NT2/D1 (cell line): Measurements from ENCODE around the gene FLOT1.
"Not testable (repeated sequence)": the region's sequence is repeated elsewhere in the genome, so short reads cannot be mapped to it uniquely, and the experiment has no call there.

Experiments used
- DNase-seq: peaks from one replicate; pipeline ENCODE4 v3.0.0-alpha.2; 2011; ENCODE audit warnings: low read depth, low spot score
- H3K27me3 ChIP-seq: 2 replicates; pipeline ENCODE4 v1.6.0; 2011; ENCODE audit warnings: mild to moderate bottlenecking; ENCODE audit not compliant: insufficient read length, insufficient read depth
- H3K36me3 ChIP-seq: 2 replicates; pipeline ENCODE4 v1.6.1; 2011; ENCODE audit warnings: mild to moderate bottlenecking, low read length, mixed read lengths; ENCODE audit not compliant: insufficient read depth, insufficient read length
- H3K4me1 ChIP-seq: 2 replicates; pipeline ENCODE4 v1.5.1; 2011; ENCODE audit not compliant: insufficient read depth, insufficient read length
- H3K4me3 ChIP-seq: 2 replicates; pipeline ENCODE4 v1.5.1; 2011; ENCODE audit warnings: low read depth; ENCODE audit not compliant: insufficient read length
- H3K9ac ChIP-seq: 2 replicates; pipeline ENCODE4 v1.6.0; 2011; ENCODE audit warnings: low read depth; ENCODE audit not compliant: insufficient read length
- H3K9me3 ChIP-seq: 2 replicates; pipeline ENCODE4 v1.5.1; 2011; ENCODE audit warnings: mild to moderate bottlenecking, low read length; ENCODE audit not compliant: insufficient read depth
- SUZ12 ChIP-seq: IDR thresholded peaks from 2 replicates; pipeline ENCODE4 v1.6.1; 2011; ENCODE audit not compliant: insufficient read length, insufficient read depth; ENCODE audit errors: extremely low read depth
- YY1 ChIP-seq: IDR thresholded peaks from 2 replicates; pipeline ENCODE4 v1.6.1; 2011; ENCODE audit not compliant: insufficient read length, insufficient read depth
- ZNF274 ChIP-seq: IDR thresholded peaks from 2 replicates; pipeline ENCODE4 v1.6.1; 2011; ENCODE audit warnings: mild to moderate bottlenecking, low read depth, low read length

Gene FLOT1

DNA sequence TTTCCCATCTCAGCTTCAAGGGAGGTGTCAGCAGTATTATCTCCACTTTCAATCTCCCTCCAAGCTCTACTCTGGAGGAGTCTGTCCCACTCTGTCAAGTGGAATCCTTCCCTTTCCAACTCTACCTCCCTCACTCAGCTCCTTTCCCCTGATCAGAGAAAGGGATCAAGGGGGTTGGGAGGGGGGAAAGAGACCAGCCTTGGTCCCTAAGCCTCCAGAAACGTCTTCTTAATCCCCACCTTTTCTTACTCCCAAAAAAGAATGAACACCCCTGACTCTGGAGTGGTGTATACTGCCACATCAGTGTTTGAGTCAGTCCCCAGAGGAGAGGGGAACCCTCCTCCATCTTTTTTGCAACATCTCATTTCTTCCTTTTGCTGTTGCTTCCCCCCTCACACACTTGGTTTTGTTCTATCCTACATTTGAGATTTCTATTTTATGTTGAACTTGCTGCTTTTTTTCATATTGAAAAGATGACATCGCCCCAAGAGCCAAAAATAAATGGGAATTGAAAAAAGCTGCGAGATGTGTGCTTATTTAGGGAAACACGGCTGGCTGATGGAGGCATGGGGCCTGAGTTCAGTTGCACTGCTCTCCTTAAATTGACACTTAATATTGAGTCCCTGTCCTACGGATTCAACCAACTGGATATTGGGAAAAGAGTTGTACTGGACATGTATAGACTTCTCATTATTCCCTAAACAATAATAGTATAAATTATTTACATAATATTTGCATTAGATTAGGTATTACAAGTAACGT, 17.4 kb downstream of the FLOT1 start:
- H3K36me3 ChIP-seq: peaks cover 72% of the 10 kb centered on the region
- H3K4me1 ChIP-seq: peaks cover 5% of the 10 kb centered on the region
- H3K4me3 ChIP-seq: no peak overlapping the region
- H3K9me3 ChIP-seq: no peaks in the 10 kb centered on the region
- no peak overlapping the region for H3K9ac ChIP-seq
- H3K27me3 ChIP-seq: no peaks in the 10 kb centered on the region
- TF ChIP-seq SUZ12 (no peak), ZNF274 (no peak), YY1 (no peak)
- DNase-seq: no peak

DNA sequence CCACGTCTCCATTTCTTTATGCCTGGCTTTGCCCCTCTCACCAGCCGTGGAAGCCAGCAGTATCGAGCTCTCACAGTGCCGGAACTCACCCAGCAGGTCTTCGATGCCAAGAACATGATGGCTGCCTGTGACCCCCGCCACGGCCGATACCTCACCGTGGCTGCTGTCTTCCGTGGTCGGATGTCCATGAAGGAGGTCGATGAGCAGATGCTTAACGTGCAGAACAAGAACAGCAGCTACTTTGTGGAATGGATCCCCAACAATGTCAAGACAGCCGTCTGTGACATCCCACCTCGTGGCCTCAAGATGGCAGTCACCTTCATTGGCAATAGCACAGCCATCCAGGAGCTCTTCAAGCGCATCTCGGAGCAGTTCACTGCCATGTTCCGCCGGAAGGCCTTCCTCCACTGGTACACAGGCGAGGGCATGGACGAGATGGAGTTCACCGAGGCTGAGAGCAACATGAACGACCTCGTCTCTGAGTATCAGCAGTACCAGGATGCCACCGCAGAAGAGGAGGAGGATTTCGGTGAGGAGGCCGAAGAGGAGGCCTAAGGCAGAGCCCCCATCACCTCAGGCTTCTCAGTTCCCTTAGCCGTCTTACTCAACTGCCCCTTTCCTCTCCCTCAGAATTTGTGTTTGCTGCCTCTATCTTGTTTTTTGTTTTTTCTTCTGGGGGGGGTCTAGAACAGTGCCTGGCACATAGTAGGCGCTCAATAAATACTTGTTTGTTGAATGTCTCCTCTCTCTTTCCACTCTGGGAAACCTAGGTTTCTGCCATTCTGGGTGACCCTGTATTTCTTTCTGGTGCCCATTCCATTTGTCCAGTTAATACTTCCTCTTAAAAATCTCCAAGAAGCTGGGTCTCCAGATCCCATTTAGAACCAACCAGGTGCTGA, 18.4 kb downstream of the FLOT1 start:
- not testable (repeated sequence) for H3K4me1 ChIP-seq, H3K27me3 ChIP-seq, H3K9me3 ChIP-seq, H3K9ac ChIP-seq, H3K4me3 ChIP-seq, DNase-seq
- H3K36me3 ChIP-seq: peaks cover 62% of the 10 kb centered on the region

DNA sequence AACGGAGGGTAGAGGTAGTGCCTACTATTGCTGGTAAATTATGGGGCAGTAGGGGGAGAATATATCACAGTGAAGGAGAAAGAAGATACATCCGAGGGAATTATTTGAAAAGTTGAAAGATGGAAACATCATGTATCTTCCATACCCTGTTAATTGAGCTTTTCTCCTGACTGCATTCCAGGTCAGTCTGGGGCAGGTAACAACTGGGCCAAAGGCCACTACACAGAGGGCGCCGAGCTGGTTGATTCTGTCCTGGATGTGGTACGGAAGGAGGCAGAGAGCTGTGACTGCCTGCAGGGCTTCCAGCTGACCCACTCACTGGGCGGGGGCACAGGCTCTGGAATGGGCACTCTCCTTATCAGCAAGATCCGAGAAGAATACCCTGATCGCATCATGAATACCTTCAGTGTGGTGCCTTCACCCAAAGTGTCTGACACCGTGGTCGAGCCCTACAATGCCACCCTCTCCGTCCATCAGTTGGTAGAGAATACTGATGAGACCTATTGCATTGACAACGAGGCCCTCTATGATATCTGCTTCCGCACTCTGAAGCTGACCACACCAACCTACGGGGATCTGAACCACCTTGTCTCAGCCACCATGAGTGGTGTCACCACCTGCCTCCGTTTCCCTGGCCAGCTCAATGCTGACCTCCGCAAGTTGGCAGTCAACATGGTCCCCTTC, 19.2 kb downstream of the FLOT1 start:
- not testable (repeated sequence) for H3K4me3 ChIP-seq, DNase-seq, H3K9ac ChIP-seq, H3K27me3 ChIP-seq, H3K4me1 ChIP-seq, H3K9me3 ChIP-seq
- peaks cover 59% of the 10 kb centered on the region for H3K36me3 ChIP-seq

DNA sequence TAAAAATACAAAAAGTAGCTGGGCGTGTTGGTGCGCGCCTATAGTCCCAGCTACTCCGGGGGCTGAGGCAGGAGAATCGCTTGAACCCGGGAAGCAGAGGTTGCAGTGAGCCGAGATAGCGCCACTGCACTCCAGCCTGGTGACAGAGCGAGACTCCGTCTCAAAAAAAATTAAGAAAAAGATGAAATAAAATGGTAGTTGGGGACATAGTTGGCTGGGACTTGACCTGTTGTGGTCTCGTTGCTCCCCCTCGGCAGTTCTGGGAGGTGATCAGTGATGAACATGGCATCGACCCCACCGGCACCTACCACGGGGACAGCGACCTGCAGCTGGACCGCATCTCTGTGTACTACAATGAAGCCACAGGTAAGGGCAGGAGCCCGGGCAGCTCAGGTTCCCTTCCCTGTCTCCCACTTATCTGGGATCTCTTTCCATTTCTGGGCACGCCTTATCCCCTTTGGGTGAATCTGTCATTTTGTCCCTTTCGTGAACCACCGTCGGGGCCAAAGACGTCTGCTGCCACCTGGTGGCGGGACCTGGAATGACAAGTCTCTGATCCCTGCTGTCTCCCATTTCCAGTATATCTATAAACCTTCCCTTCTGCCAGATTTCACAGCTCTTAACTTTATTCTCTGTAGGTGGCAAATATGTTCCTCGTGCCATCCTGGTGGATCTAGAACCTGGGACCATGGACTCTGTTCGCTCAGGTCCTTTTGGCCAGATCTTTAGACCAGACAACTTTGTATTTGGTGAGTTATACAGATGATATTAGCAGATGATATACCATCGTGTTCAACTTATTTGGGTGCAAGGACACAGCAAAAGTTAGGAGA, 20.0 kb downstream of the FLOT1 start:
- DNase-seq: no peak

DNA sequence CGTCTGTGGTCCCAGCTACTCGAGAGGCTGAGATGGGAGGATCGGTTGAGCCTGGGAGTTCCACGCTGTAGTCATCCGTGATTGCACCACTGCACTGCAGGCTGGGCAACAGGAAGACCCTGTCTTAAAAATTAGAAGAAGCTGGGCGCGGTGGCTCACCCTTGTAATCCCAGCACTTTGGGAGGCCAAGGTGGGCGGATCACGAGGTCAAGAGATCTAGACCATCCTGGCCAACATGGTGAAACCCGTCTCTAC, 20.5 kb downstream of the FLOT1 start:
- H3K27me3 ChIP-seq, H3K9me3 ChIP-seq, DNase-seq, H3K4me1 ChIP-seq: not testable (repeated sequence)
- Histone ChIP-seq H3K36me3 (peaks cover 48% of the 10 kb centered on the region), H3K4me3 (peak overlapping the region; percentile 92), H3K9ac (peak overlapping the region; percentile 92)

More for the DNA sequence above, 20.0 kb downstream of the FLOT1 start:
- H3K36me3 ChIP-seq: peaks cover 51% of the 10 kb centered on the region
- no peak for TF ChIP-seq ZNF274
- TF ChIP-seq SUZ12: no peak
- TF ChIP-seq YY1: no peak
- H3K9ac ChIP-seq: peak overlapping the region; percentile 92
- peaks cover 3% of the 10 kb centered on the region for H3K4me1 ChIP-seq
- H3K9me3 ChIP-seq: no peaks in the 10 kb centered on the region
- peak overlapping the region; percentile 92 for H3K4me3 ChIP-seq
- no peaks in the 10 kb centered on the region for H3K27me3 ChIP-seq

DNA sequence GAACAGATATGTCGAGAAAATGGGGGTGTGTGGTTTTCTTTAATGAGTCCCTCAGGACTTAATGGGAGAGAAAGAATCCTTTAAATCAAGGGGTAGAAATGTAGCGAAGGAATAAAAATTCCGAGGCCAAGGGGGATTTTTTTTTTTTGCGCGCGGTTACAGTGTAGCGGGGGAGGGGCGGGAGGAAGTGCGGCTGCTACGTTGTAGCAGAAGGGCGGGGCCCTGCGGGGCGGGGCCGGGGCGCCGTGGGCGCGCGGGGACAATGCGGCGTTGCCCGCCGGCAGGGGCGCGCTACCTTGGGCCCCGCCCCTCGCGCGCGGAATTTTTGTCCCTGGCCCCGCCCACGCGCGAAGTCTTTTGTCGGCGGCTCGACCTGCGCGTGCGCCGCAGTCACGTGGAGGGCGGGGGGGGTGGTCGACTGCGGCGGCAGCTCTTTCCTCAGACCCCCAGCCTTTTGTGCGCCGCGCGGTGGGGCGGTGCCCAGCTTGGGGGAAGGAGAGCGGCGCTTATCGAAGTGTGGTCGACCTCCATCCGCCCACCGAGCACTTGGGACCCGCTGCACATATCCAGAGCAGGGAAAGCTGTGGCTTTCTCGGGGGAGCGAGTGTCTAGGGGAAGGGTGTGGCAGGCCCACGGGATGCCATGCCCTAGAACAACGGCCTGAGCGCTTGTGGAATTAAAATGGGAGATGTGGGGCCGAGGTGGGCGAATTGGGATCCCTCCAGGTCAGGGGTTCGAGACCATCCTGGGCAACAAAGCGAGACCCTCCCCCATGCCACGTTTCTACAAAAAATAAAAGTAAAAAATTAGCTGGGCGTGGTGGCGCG, 21.1 kb downstream of the FLOT1 start:
- Histone ChIP-seq H3K4me3 (peak overlapping the region; percentile 92), H3K9me3 (no peaks in the 10 kb centered on the region), H3K27me3 (no peaks in the 10 kb centered on the region), H3K4me1 (peaks cover 3% of the 10 kb centered on the region), H3K36me3 (peaks cover 48% of the 10 kb centered on the region), H3K9ac (peak overlapping the region; percentile 92)
- TF ChIP-seq ZNF274: no peak
- no peak for TF ChIP-seq YY1
- no peak for TF ChIP-seq SUZ12
- DNase-seq: no peak
